Activated CD4-positive, alpha-beta T cell treated with anti-CD3 and anti-CD28 coated beads, Interleukin-2, amount 50 U/mL, for 48 hours (primary cell): ENCODE data around the gene LIN7C.

Experiments used
- DNase-seq, 2 experiments: peaks; one replicate each; pipeline ENCODE4 v3.0.0-alpha.2; 2020

LIN7C gene

GRCh38 chr11:27507557-27508322 lies 1.2 kb upstream of the LIN7C start:
- DNase-seq: no peak

GRCh38 chr11:27505781-27506180 lies 788 bp downstream of the LIN7C start:
- DNase-seq: no peak

GRCh38 chr11:27504205-27504604 lies 2.4 kb downstream of the LIN7C start:
- no peak for DNase-seq

- DNase-seq: no peak
Measured at GRCh38 chr11:27501100-27501499, 5.5 kb downstream of the LIN7C start.

- DNase-seq: no peak
Measured at GRCh38 chr11:27497911-27498310, 8.7 kb downstream of the LIN7C start.

GRCh38 chr11:27497284-27497866 lies 9.2 kb downstream of the LIN7C start:
- no peak for DNase-seq

GRCh38 chr11:27496461-27496860 lies 10.1 kb downstream of the LIN7C start:
- DNase-seq: no peak

- DNase-seq: no peak
Measured at GRCh38 chr11:27495710-27496300, 10.8 kb downstream of the LIN7C start.

- no peak for DNase-seq
Measured at GRCh38 chr11:27489092-27489491, 17.5 kb downstream of the LIN7C start.

GRCh38 chr11:27487706-27488105 lies 18.9 kb downstream of the LIN7C start:
- no peak for DNase-seq

- peak in 1 of 2 experiments; percentile 24 for DNase-seq
Measured at GRCh38 chr11:27485930-27486773, 20.4 kb downstream of the LIN7C start.

GRCh38 chr11:27482793-27483192 lies 23.8 kb downstream of the LIN7C start:
- DNase-seq: no peak

GRCh38 chr11:27481992-27482391 lies 24.6 kb downstream of the LIN7C start:
- DNase-seq: no peak

- DNase-seq: no peak
Measured at GRCh38 chr11:27477831-27478230, 28.7 kb downstream of the LIN7C start.

- DNase-seq: no peak
Measured at GRCh38 chr11:27477243-27477642, 29.3 kb downstream of the LIN7C start.

- DNase-seq: no peak
Measured at GRCh38 chr11:27475622-27476021, 30.9 kb downstream of the LIN7C start.

- DNase-seq: no peak
Measured at GRCh38 chr11:27473017-27473406, 33.6 kb downstream of the LIN7C start.

- peak; percentile 74 to 75 for DNase-seq
Measured at GRCh38 chr11:27472398-27473016, 34.1 kb downstream of the LIN7C start, which contains the start of gene LGR4. LGR4 (minus strand) TSS chr11:27472790; CDS start chr11:27472302, 488 bp downstream.

GRCh38 chr11:27471589-27472397 lies 34.8 kb downstream of the LIN7C start:
- DNase-seq: peak; percentile 11 to 12

GRCh38 chr11:27470826-27471588 lies 35.6 kb downstream of the LIN7C start:
- DNase-seq: no peak

GRCh38 chr11:27470166-27470565 lies 36.4 kb downstream of the LIN7C start:
- no peak for DNase-seq
